Left colon (tissue), 2 donors: ENCODE measurements around the gene ATP2A1. TPM values are rescaled to one million over a fixed set of nuclear protein-coding genes. Genes with fewer than 3 reads are reported as not detected.
A peak's percentile ranks its signal among the peaks of the same experiment; 100 is the strongest.
"Not testable (repeated sequence)": the region's sequence is repeated elsewhere in the genome, so short reads cannot be mapped to it uniquely, and the experiment has no call there.

Source experiments
- ATAC-seq: fragments of 200-7000 bp; cut with Tn5 transposase; one replicate; pipeline ENCODE4 v1.9.1; 2020; ENCODE audit warnings: mild to moderate bottlenecking, moderate library complexity
- DNase-seq, 2 donors: peaks; one replicate each; pipeline ENCODE4 v3.0.0-alpha.2; 2020
- intact Hi-C, 2 donors: fragments of 100-400 bp; cut with DNase I in 1 of 2; cut with micrococcal nuclease in 1 of 2; formaldehyde crosslinking; loops; one replicate each; pipeline versions ENCODE4 v1.11.2 to v1.14.0; 2022; cut with DNase I, micrococcal nuclease
- total RNA-seq, 2 donors: library from RNA; stranded (reverse); fragmentation: NEBNext Ultra II Directional; extraction: Animal tissue kit (Norgen Biotek cat#: 25700); gene quantifications; one replicate each; pipeline ENCODE4 v1.2.1, GENCODE V29; 2021
- donor health status: DM: no; HTN: no; CAD: no.
- donor health status: DM: yes; HTN: yes; CAD: no.

ATP2A1 gene
- total RNA-seq, 2 donors from 2014 or later = 0.47 to 1.3 TPM

- DNase-seq (no peak), ATAC-seq (no peak)
- intact Hi-C loops = no loop called here
These were observed 1.2 kb upstream of the ATP2A1 start for GRCh38 chr16:28876973-28877654.

GRCh38 chr16:28877655-28878000, 660 bp upstream of the ATP2A1 start:
- intact Hi-C loops = no loop called here
- DNase-seq = no peak
- ATAC-seq = no peak

- intact Hi-C loops = no loop called here
- ATAC-seq (peak; percentile 57), DNase-seq (no peak)
These were observed 1.1 kb downstream of the ATP2A1 start for GRCh38 chr16:28879261-28879840.

GRCh38 chr16:28879841-28880588, 1.7 kb downstream of the ATP2A1 start:
- DNase-seq = peak; percentile 82 to 92
- intact Hi-C loops = no loop called here
- peak; percentile 94 for ATAC-seq

- no peak for DNase-seq
- no peak for ATAC-seq
- intact Hi-C loops = no loop called here
These were observed 2.3 kb downstream of the ATP2A1 start for GRCh38 chr16:28880589-28880915.

- no peak for ATAC-seq
- intact Hi-C loops = no loop called here
- no peak for DNase-seq
These were observed 2.7 kb downstream of the ATP2A1 start for GRCh38 chr16:28880955-28881354.

- DNase-seq, ATAC-seq, intact Hi-C loops: not testable (repeated sequence)
These were observed 3.3 kb downstream of the ATP2A1 start for GRCh38 chr16:28881565-28881964.

GRCh38 chr16:28882551-28883160, 4.4 kb downstream of the ATP2A1 start:
- intact Hi-C loops = no loop called here
- ATAC-seq = no peak

GRCh38 chr16:28883221-28883996, 5.1 kb downstream of the ATP2A1 start:
- DNase-seq = no peak
- ATAC-seq = no peak
- intact Hi-C loops = no loop called here

More at GRCh38 chr16:28882551-28883160, 4.4 kb downstream of the ATP2A1 start:
- no peak for DNase-seq

GRCh38 chr16:28884045-28884444, 5.8 kb downstream of the ATP2A1 start:
- DNase-seq (no peak), ATAC-seq (no peak)
- intact Hi-C loops = no loop called here

GRCh38 chr16:28886945-28887344, 8.7 kb downstream of the ATP2A1 start:
- ATAC-seq (no peak), DNase-seq (no peak)
- intact Hi-C loops = no loop called here

- ATAC-seq, intact Hi-C loops, DNase-seq: not testable (repeated sequence)
These were observed 12.1 kb downstream of the ATP2A1 start for GRCh38 chr16:28890355-28890754.

- ATAC-seq = no peak
- no peak for DNase-seq
- intact Hi-C loops = no loop called here
These were observed 13.9 kb downstream of the ATP2A1 start for GRCh38 chr16:28891964-28892890.

- intact Hi-C loops = no loop called here
- no peak for DNase-seq
- ATAC-seq = no peak
These were observed 15.0 kb downstream of the ATP2A1 start for GRCh38 chr16:28893291-28893690.

- DNase-seq (no peak), ATAC-seq (no peak)
- intact Hi-C loops = no loop called here
These were observed 17.3 kb downstream of the ATP2A1 start for GRCh38 chr16:28895609-28896008.

- intact Hi-C loops = no loop called here
- DNase-seq = no peak
- no peak for ATAC-seq
These were observed 19.5 kb downstream of the ATP2A1 start for GRCh38 chr16:28897826-28898225.

- intact Hi-C loops = no loop called here
These were observed 20.0 kb downstream of the ATP2A1 start for GRCh38 chr16:28898266-28898665.

GRCh38 chr16:28898942-28899341, 20.7 kb downstream of the ATP2A1 start:
- intact Hi-C loops = no loop called here
- no peak for DNase-seq
- ATAC-seq = no peak

More at GRCh38 chr16:28898266-28898665, 20.0 kb downstream of the ATP2A1 start:
- no peak for ATAC-seq
- no peak for DNase-seq
